Ovary (tissue), 3 donors: Measurements from ENCODE around the gene SLC35D1.

Experiments used
- CTCF ChIP-seq, 3 donors: fragments of 450-650 bp in 2 of 3; fragments of 200-600 bp in 1 of 3; IDR thresholded peaks; one replicate each; pipeline versions ENCODE4 v1.5.1 to v1.8.0; 2016 to 2022; ENCODE audit warnings: antibody characterized with exemption in 3 of 3, mild to moderate bottlenecking in 1 of 3
- POLR2A ChIP-seq: fragments of 450-650 bp; IDR thresholded peaks from one replicate; pipeline ENCODE4 v1.6.1; 2017; ENCODE audit warnings: antibody characterized with exemption, mild to moderate bottlenecking, moderate library complexity
- donor health status: DM: no; HTN: no; CAD: no.

GRCh38 chr1:66999640-67000400, 54.1 kb downstream of the SLC35D1 start:
- TF ChIP-seq CTCF (IDR thresholded peaks at IDR 0.05) (no peak), POLR2A (no peak)
